GM12878 (cell line): ENCODE data around the gene C2CD4D. TPM values are rescaled to one million over a fixed set of nuclear protein-coding genes. Genes with fewer than 3 reads are reported as not detected.

Source experiments
- BACH1 ChIP-seq: fragments of 450-650 bp; IDR thresholded peaks from 2 replicates; pipeline ENCODE4 v1.6.1; 2017; ENCODE audit warnings: mild to moderate bottlenecking, borderline replicate concordance
- BRCA1 ChIP-seq: IDR thresholded peaks from 2 replicates; pipeline ENCODE4 v1.6.1; 2011; ENCODE audit warnings: low read depth, low read length, improper control_type of control experiment
- CREB1 ChIP-seq: IDR thresholded peaks from 2 replicates; pipeline ENCODE4 v1.6.1; 2012; ENCODE audit warnings: low read depth, mild to moderate bottlenecking, inconsistent platforms
- EP300 ChIP-seq, 2 experiments: fragments of 150-350 bp in 1 of 2; IDR thresholded peaks; 2 replicates each; pipeline ENCODE4 v1.6.1; 2011 to 2012; ENCODE audit warnings: low read depth in 2 of 2, low read length in 2 of 2, borderline replicate concordance in 1 of 2, improper control_type of control experiment in 1 of 2, inconsistent platforms in 1 of 2; ENCODE audit not compliant: control insufficient read depth in 1 of 2
- FOS ChIP-seq: IDR thresholded peaks from 3 replicates; pipeline ENCODE4 v1.6.1; 2011; ENCODE audit warnings: borderline replicate concordance; ENCODE audit not compliant: insufficient read length; ENCODE audit errors: extremely low read depth
- IKZF1 ChIP-seq: fragments of 450-650 bp; conservative IDR thresholded peaks from 2 replicates; pipeline ENCODE4 v1.6.1; 2017; ENCODE audit warnings: antibody characterized with exemption, mild to moderate bottlenecking
- NFXL1 ChIP-seq: fragments of 450-650 bp; IDR thresholded peaks from 2 replicates; pipeline ENCODE4 v1.6.1; 2017; ENCODE audit warnings: antibody characterized with exemption, mild to moderate bottlenecking, borderline replicate concordance
- NR2F1 ChIP-seq: fragments of 450-650 bp; conservative IDR thresholded peaks from 2 replicates; pipeline ENCODE4 v1.6.1; 2017; ENCODE audit warnings: mild to moderate bottlenecking
- PAX8 ChIP-seq: fragments of 450-650 bp; IDR thresholded peaks from 2 replicates; pipeline ENCODE4 v1.6.1; 2017; ENCODE audit warnings: mild to moderate bottlenecking, moderate library complexity
- POU2F2 ChIP-seq: IDR thresholded peaks from 3 replicates; pipeline ENCODE4 v1.6.1; 2011; ENCODE audit warnings: low read depth, mild to moderate bottlenecking, low read length, borderline replicate concordance
- RAD51 ChIP-seq: fragments of 450-650 bp; IDR thresholded peaks from 2 replicates; pipeline ENCODE4 v1.6.1; 2016; ENCODE audit warnings: moderate library complexity, mild to moderate bottlenecking, inconsistent platforms
- SREBF2 ChIP-seq: IDR thresholded peaks from 2 replicates; pipeline ENCODE4 v1.6.1; 2012; ENCODE audit warnings: mild to moderate bottlenecking, low read length
- ZNF217 ChIP-seq: fragments of 450-650 bp; IDR thresholded peaks from 2 replicates; pipeline ENCODE4 v1.6.1; 2017; ENCODE audit warnings: antibody characterized with exemption, mild to moderate bottlenecking
- ZNF622 ChIP-seq: fragments of 450-650 bp; IDR thresholded peaks from 2 replicates; pipeline ENCODE4 v1.6.1; 2017; ENCODE audit warnings: mild to moderate bottlenecking, inconsistent platforms
- polyA plus RNA-seq, 11 experiments: library from polyadenylated mRNA; depleted of rRNA in 4 of 11; unstranded in 6 of 11; stranded (reverse) in 5 of 11; fragments of >200 nt; fragmentation: Nextera tagmentation in 4 of 11; fragmentation: Illumina TruSeq in 1 of 11; extraction: Ambion mirVana in 4 of 11; extraction: Trizol in 1 of 11; gene quantifications; 1 replicate in 1 of 11; 2 replicates in 10 of 11; pipeline versions ENCODE4 v1.2.1 to v1.2.3, GENCODE V29; 2011 to 2016; ENCODE audit warnings: inconsistent platforms in 2 of 11, missing spikeins in 2 of 11, low read depth in 1 of 11
- total RNA-seq, 4 experiments: library from RNA; depleted of rRNA in 3 of 4; stranded (reverse); fragments of >200 nt in 3 of 4; fragmentation: Illumina TruSeq in 1 of 4; extraction: Trizol in 1 of 4; gene quantifications; 2 replicates each; pipeline versions ENCODE4 v1.2.1 to v1.2.3, GENCODE V29; 2013 to 2021
- TF ChIP-seq, protein P1 (sequence below): fragments of 450-650 bp; IDR thresholded peaks from 2 replicates; pipeline ENCODE4 v1.6.1; 2017; ENCODE audit warnings: mild to moderate bottlenecking
- TF ChIP-seq, protein P2 (sequence below): IDR thresholded peaks from 2 replicates; pipeline ENCODE4 v1.6.1; 2011; ENCODE audit warnings: low read depth, mild to moderate bottlenecking, low read length, moderate library complexity, borderline replicate concordance; ENCODE audit errors: extremely low read depth
- TF ChIP-seq, protein P3 (sequence below): fragments of 450-650 bp; IDR thresholded peaks from 2 replicates; pipeline ENCODE4 v1.6.1; 2017; ENCODE audit warnings: mild to moderate bottlenecking, low read depth, inconsistent platforms; ENCODE audit not compliant: poor library complexity, severe bottlenecking

Gene C2CD4D
- total and polyA plus RNA-seq, 10 of the 15 experiments (the other 5 are each of a cell fraction or from before 2014, with no cell fraction given): 0.03 to 0.67 (median 0.13) TPM; not detected in 4

DNA sequence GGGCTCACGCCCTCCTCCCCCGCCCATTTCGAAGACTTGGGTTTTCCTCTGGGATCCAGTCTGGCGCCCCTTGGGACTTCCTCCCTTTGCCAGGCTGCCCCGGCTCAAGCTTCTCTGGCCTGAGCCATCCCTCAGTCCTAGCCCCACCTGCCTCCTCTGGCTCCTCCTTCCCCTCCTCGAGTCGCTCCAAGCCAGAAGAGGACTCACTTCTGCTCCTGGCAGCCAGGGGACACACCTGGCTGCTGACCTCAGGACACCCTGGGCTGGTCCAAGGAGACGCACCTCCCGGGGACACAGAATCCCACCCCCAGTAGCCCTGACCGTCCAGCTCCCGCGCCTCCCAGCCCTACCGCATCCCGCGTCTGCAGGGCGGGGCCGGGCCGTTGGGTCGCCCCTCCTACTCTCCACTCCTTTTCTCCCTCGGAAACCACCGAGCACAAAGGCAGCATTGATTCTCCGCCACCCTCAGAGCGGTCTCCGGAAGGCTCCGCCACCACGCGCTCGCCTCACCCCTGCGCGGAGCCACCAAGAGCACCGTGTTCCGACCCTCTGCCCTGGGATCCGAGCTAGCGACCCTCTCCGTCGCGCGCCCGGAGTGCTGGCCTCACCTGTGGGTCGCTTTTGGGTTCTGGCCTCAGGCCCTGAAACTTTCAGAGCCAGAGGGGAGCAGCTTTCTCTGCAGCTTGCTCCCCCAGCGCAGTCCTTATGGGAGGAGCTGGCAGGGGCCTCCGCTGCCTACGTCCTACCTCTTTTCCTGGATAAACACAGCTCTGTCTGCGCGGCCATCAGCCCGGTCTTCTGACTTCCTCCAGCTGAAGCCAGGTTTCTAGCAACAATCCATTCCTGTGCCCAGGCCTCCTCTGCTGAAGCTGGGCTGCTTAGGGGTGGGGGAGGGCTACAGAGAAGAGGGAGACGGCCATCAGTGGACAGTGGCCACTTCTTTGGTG, at the start of gene C2CD4D (continued):
- TF ChIP-seq RAD51: no peak
- no peak for TF ChIP-seq PAX8
- 0 out of 2 replicates have a peak, but pooled peaks have one; percentile 19 for TF ChIP-seq NR2F1
- TF ChIP-seq SREBF2: no peak
- TF ChIP-seq POU2F2: no peak
- TF ChIP-seq BACH1: peak; percentile 48; the same call in 1 of the 2 replicates
- TF ChIP-seq, protein P1, sequence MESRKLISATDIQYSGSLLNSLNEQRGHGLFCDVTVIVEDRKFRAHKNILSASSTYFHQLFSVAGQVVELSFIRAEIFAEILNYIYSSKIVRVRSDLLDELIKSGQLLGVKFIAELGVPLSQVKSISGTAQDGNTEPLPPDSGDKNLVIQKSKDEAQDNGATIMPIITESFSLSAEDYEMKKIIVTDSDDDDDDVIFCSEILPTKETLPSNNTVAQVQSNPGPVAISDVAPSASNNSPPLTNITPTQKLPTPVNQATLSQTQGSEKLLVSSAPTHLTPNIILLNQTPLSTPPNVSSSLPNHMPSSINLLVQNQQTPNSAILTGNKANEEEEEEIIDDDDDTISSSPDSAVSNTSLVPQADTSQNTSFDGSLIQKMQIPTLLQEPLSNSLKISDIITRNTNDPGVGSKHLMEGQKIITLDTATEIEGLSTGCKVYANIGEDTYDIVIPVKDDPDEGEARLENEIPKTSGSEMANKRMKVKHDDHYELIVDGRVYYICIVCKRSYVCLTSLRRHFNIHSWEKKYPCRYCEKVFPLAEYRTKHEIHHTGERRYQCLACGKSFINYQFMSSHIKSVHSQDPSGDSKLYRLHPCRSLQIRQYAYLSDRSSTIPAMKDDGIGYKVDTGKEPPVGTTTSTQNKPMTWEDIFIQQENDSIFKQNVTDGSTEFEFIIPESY: no peak
- TF ChIP-seq IKZF1: peak; percentile 61; the same call in 1 of the 2 replicates
- TF ChIP-seq, protein P2, sequence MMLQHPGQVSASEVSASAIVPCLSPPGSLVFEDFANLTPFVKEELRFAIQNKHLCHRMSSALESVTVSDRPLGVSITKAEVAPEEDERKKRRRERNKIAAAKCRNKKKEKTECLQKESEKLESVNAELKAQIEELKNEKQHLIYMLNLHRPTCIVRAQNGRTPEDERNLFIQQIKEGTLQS: no peak
- no peak for TF ChIP-seq BRCA1
- TF ChIP-seq ZNF622: no peak
- TF ChIP-seq FOS: no peak
- no peak for TF ChIP-seq EP300 (IDR thresholded peaks at IDR 0.05; ENCODE audit: borderline replicate concordance in 1 of 2, control insufficient read depth in 1 of 2, low read depth in 2 of 2, low read length in 2 of 2)
- TF ChIP-seq, protein P3, sequence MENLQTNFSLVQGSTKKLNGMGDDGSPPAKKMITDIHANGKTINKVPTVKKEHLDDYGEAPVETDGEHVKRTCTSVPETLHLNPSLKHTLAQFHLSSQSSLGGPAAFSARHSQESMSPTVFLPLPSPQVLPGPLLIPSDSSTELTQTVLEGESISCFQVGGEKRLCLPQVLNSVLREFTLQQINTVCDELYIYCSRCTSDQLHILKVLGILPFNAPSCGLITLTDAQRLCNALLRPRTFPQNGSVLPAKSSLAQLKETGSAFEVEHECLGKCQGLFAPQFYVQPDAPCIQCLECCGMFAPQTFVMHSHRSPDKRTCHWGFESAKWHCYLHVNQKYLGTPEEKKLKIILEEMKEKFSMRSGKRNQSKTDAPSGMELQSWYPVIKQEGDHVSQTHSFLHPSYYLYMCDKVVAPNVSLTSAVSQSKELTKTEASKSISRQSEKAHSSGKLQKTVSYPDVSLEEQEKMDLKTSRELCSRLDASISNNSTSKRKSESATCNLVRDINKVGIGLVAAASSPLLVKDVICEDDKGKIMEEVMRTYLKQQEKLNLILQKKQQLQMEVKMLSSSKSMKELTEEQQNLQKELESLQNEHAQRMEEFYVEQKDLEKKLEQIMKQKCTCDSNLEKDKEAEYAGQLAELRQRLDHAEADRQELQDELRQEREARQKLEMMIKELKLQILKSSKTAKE: no peak
- 0 out of 2 replicates have a peak, but pooled peaks have one; percentile 25 for TF ChIP-seq NFXL1
- no peak for TF ChIP-seq CREB1
- TF ChIP-seq ZNF217: no peak
- TF ChIP-seq, all 136 proteins: peak for 24
